Stimulated activated CD8-positive, alpha-beta memory T cell treated with anti-CD3 and anti-CD28 coated beads, Interleukin-7, amount 100 ng/mL, for 1 hour (primary cell): ENCODE data around the gene MS4A6A.
"Not testable (repeated sequence)": the region's sequence is repeated elsewhere in the genome, so short reads cannot be mapped to it uniquely, and the experiment has no call there.

ENCODE experiments used
- DNase-seq, 2 donors: peaks; one replicate each; pipeline ENCODE4 v3.0.0-alpha.2; 2020; ENCODE audit warnings: low read depth in 2 of 2

The MS4A6A gene

GRCh38 chr11:60129853-60130252 lies 53.0 kb downstream of the MS4A6A start:
- DNase-seq = no peak

GRCh38 chr11:60128866-60129265 lies 54.0 kb downstream of the MS4A6A start:
- not testable (repeated sequence) for DNase-seq

- DNase-seq = no peak
Observed at GRCh38 chr11:60128376-60128775, 54.5 kb downstream of the MS4A6A start.

- DNase-seq = no peak
Observed at GRCh38 chr11:60127311-60127811, 55.5 kb downstream of the MS4A6A start.

GRCh38 chr11:60125956-60126585 lies 56.8 kb downstream of the MS4A6A start:
- DNase-seq = no peak

- DNase-seq = no peak
Observed at GRCh38 chr11:60124802-60125432, 58.0 kb downstream of the MS4A6A start.
